B cell (primary cell): Measurements from ENCODE around the gene ALDH8A1. TPM values are rescaled to one million over a fixed set of nuclear protein-coding genes. Genes with fewer than 3 reads are reported as not detected.

Source experiments
- ATAC-seq: fragments of 200-7000 bp; cut with Tn5 transposase; one replicate; pipeline ENCODE4 v1.10.0; 2021; ENCODE audit warnings: low read depth, mild to moderate bottlenecking, moderate number of reproducible peaks, moderate library complexity
- CTCF ChIA-PET: fragments of 350-600 bp; sonication (Branson Sonifier 250); formaldehyde crosslinking; loops from one replicate; lab custom pipeline; 2021; ENCODE audit warnings: antibody characterized with exemption, inconsistent platforms; lab: Charles Lee
- POLR2A ChIA-PET: fragments of 350-600 bp; sonication (Branson Sonifier 250); formaldehyde crosslinking; loops from one replicate; lab custom pipeline; 2021; ENCODE audit warnings: antibody characterized with exemption; lab: Charles Lee
- DNase-seq: peaks from one replicate; pipeline ENCODE4 v3.0.0; 2013
- H2AFZ ChIP-seq: 2 replicates; pipeline ENCODE4 v1.6.1; 2012; ENCODE audit warnings: mild to moderate bottlenecking, low read depth, low read length; ENCODE audit not compliant: insufficient read depth, poor library complexity, severe bottlenecking
- H3K27ac ChIP-seq, 2 donors: 1 replicate in 1 of 2; 2 replicates in 1 of 2; pipeline ENCODE4 v1.5.1; 2012 to 2013; ENCODE audit warnings: low read length in 2 of 2, mild to moderate bottlenecking in 2 of 2, moderate library complexity in 1 of 2
- H3K27me3 ChIP-seq, 4 experiments: fragments of 200-600 bp in 1 of 4; sonication (generic) in 1 of 4; replicated peaks in 1 of 4; 1 replicate in 2 of 4; 2 replicates in 2 of 4; pipeline versions ENCODE4 v1.6.1 to v1.7.0; 2013 to 2016; ENCODE audit warnings: low read length in 3 of 4, mild to moderate bottlenecking in 2 of 4, mixed read lengths in 1 of 4, moderate library complexity in 1 of 4; ENCODE audit not compliant: insufficient read depth in 4 of 4, control insufficient read depth in 3 of 4; ENCODE audit errors: control extremely low read depth in 1 of 4
- H3K36me3 ChIP-seq, 2 experiments: replicated peaks in 1 of 2; 1 replicate in 1 of 2; 2 replicates in 1 of 2; pipeline versions ENCODE4 v1.6.1 to v1.7.1; 2013; ENCODE audit warnings: low read length in 1 of 2; ENCODE audit not compliant: insufficient read depth in 2 of 2, control insufficient read depth in 1 of 2; ENCODE audit errors: control extremely low read depth in 1 of 2, extremely low read depth in 1 of 2
- H3K4me1 ChIP-seq, 2 donors: fragments of 200-600 bp in 1 of 2; sonication (generic) in 1 of 2; 1 replicate in 1 of 2; 2 replicates in 1 of 2; pipeline versions ENCODE4 v1.5.1 to v1.6.1; 2013 to 2017; ENCODE audit warnings: low read length in 2 of 2; ENCODE audit not compliant: control insufficient read depth in 2 of 2, insufficient read depth in 2 of 2
- H3K4me2 ChIP-seq: replicated peaks from 2 replicates; pipeline ENCODE3; 2012; ENCODE audit warnings: mild to moderate bottlenecking, low read depth, low read length; ENCODE audit not compliant: poor library complexity, severe bottlenecking
- H3K4me3 ChIP-seq, 5 experiments: fragments of 200-600 bp in 1 of 5; sonication (generic) in 1 of 5; 1 replicate in 3 of 5; 2 replicates in 2 of 5; pipeline versions ENCODE4 v1.5.1 to v1.7.0; 2011 to 2016; ENCODE audit warnings: low read length in 4 of 5, mild to moderate bottlenecking in 4 of 5, low read depth in 2 of 5, control low read depth in 1 of 5, moderate library complexity in 1 of 5; ENCODE audit not compliant: insufficient read depth in 1 of 5; ENCODE audit errors: control extremely low read depth in 1 of 5, extremely low read depth in 1 of 5
- H3K79me2 ChIP-seq: fragments of 200-600 bp; sonication (generic); one replicate; pipeline ENCODE4 v1.6.0; 2016; ENCODE audit warnings: low read length; ENCODE audit not compliant: control insufficient read depth, insufficient read depth
- H3K9ac ChIP-seq: fragments of 200-600 bp; sonication (generic); 2 replicates; pipeline ENCODE4 v1.6.1; 2017; ENCODE audit warnings: mild to moderate bottlenecking, low read length, moderate library complexity
- H3K9me3 ChIP-seq, 3 donors: one replicate each; pipeline versions ENCODE4 v1.6.1 to v1.7.1; 2013; ENCODE audit warnings: low read length in 2 of 3; ENCODE audit not compliant: control insufficient read depth in 2 of 3, insufficient read depth in 1 of 3; ENCODE audit errors: control extremely low read depth in 1 of 3
- H4K20me1 ChIP-seq: 2 replicates; pipeline ENCODE4 v1.6.0; 2012; ENCODE audit warnings: mild to moderate bottlenecking, low read length; ENCODE audit not compliant: insufficient read depth, control insufficient read depth, poor library complexity, severe bottlenecking
- H3K27ac Mint-ChIP-seq: one replicate; pipeline ENCODE4 v1.8.0; 2021; ENCODE audit warnings: mixed read lengths
- H3K27me3 Mint-ChIP-seq: one replicate; pipeline ENCODE4 v1.8.0; 2021; ENCODE audit warnings: mixed read lengths
- H3K4me1 Mint-ChIP-seq: one replicate; pipeline ENCODE4 v1.8.0; 2021; ENCODE audit warnings: mixed read lengths
- H3K4me3 Mint-ChIP-seq: one replicate; pipeline ENCODE4 v1.8.0; 2021; ENCODE audit warnings: mixed read lengths
- H3K9me3 Mint-ChIP-seq: one replicate; pipeline ENCODE4 v1.8.0; 2022; ENCODE audit warnings: mixed read lengths; ENCODE audit not compliant: insufficient read depth
- CTCF ChIP-seq: fragments of 200-600 bp; IDR thresholded peaks from one replicate; pipeline ENCODE4 v1.8.0; 2022; ENCODE audit warnings: antibody characterized with exemption, mild to moderate bottlenecking
- EZH2 ChIP-seq: IDR thresholded peaks from 2 replicates; pipeline ENCODE4 v1.6.1; 2012; ENCODE audit warnings: borderline replicate concordance, low read depth, mild to moderate bottlenecking, moderate library complexity, low read length; ENCODE audit not compliant: insufficient read depth, poor library complexity, severe bottlenecking
- WGBS: methylation state at CpG from one replicate; pipeline ENCODE4 v1.1.5; 2013; ENCODE audit warnings: missing lambda C conversion rate; ENCODE audit not compliant: insufficient coverage; 5-methylcytosine and 5-hydroxymethylcytosine counted together
- intact Hi-C: fragments of 100-400 bp; cut with micrococcal nuclease; formaldehyde crosslinking; loops from one replicate; pipeline ENCODE4 v1.10.0; 2022
- polyA plus RNA-seq: library from polyadenylated mRNA; depleted of rRNA; stranded (reverse); fragments of >200 nt; gene quantifications from 2 replicates; pipeline ENCODE4 v1.2.3, GENCODE V29; 2012
- total RNA-seq, 2 donors: library from RNA; stranded (reverse); fragments of 120-200 nt in 1 of 2; gene quantifications; 1 replicate in 1 of 2; 2 replicates in 1 of 2; pipeline versions ENCODE4 v1.2.3 to v1.2.4, GENCODE V29; 2013 to 2022

The ALDH8A1 gene
- total and polyA plus RNA-seq, 2 donors (not counting 1 experiment from before 2014, with no cell fraction given): 0.49 to 1.1 TPM

- H3K4me2 ChIP-seq: peak overlapping the region; percentile 21
These were observed 79.0 kb downstream of the ALDH8A1 start for GRCh38 chr6:134870677-134871498.

More at GRCh38 chr6:134870677-134871498, 79.0 kb downstream of the ALDH8A1 start:
- Histone ChIP-seq H3K36me3 (no peaks in the 10 kb centered on the region), H4K20me1 (no peaks in the 10 kb centered on the region), H3K27me3 (no peaks in the 10 kb centered on the region), H3K4me3 (no peak overlapping the region), H3K79me2 (no peaks in the 10 kb centered on the region), H3K4me1 (peaks cover 8 to 19% of the 10 kb centered on the region in 2 donors), H3K27ac (no peak overlapping the region), H3K9ac (no peak overlapping the region), H2AFZ (no peak overlapping the region), H3K9me3 (peaks cover 0 to 20% (median 10%) of the 10 kb centered on the region in 3 donors)
- ChIA-PET POLR2A (no interaction called here), CTCF (interaction anchor here (0.7 to 0.8 kb wide), 3 partner anchors 12 to 715 kb away, joined by 3 to 4 read pairs (median 3); no protein-coding TSS in a partner anchor)
- WGBS: 52% methylated on average over 5 of the region's 9 CpGs
- TF ChIP-seq CTCF (no peak), EZH2 (no peak)
- Mint-ChIP-seq H3K4me3 (no peak overlapping the region), H3K4me1 (peaks cover 25% of the 10 kb centered on the region), H3K27me3 (peaks cover 3% of the 10 kb centered on the region), H3K27ac (no peak overlapping the region), H3K9me3 (peaks cover 4% of the 10 kb centered on the region)
- DNase-seq: no peak
- intact Hi-C loops: no loop called here
- no peak for ATAC-seq
